Activated effector memory CD4-positive, alpha-beta T cell treated with Interleukin-2 at 50 U/mL for 16 hours (primary cell): ENCODE data around the gene SNAPC4.

Experiments used
- DNase-seq: peaks from one replicate; pipeline ENCODE4 v3.0.0-alpha.2; 2020

SNAPC4 gene

GRCh38 chr9:136386018-136386417, 14.0 kb downstream of the SNAPC4 start:
- DNase-seq: no peak

GRCh38 chr9:136385015-136385414, 15.0 kb downstream of the SNAPC4 start:
- DNase-seq: peak; percentile 27

GRCh38 chr9:136383436-136383835, 16.5 kb downstream of the SNAPC4 start:
- no peak for DNase-seq

GRCh38 chr9:136381966-136382513, 17.9 kb downstream of the SNAPC4 start:
- no peak for DNase-seq

- no peak for DNase-seq
These were observed 18.7 kb downstream of the SNAPC4 start for GRCh38 chr9:136381311-136381710.

GRCh38 chr9:136380381-136380780, 19.6 kb downstream of the SNAPC4 start:
- no peak for DNase-seq

- DNase-seq: no peak
These were observed 20.1 kb downstream of the SNAPC4 start for GRCh38 chr9:136379891-136380290.

GRCh38 chr9:136379401-136379800, 20.6 kb downstream of the SNAPC4 start:
- no peak for DNase-seq

GRCh38 chr9:136379003-136379287, 21.0 kb downstream of the SNAPC4 start:
- no peak for DNase-seq

- DNase-seq: no peak
These were observed 21.6 kb downstream of the SNAPC4 start for GRCh38 chr9:136378170-136379002.

- DNase-seq: no peak
These were observed 22.4 kb downstream of the SNAPC4 start for GRCh38 chr9:136377341-136378169.

GRCh38 chr9:136376457-136376856, 23.5 kb downstream of the SNAPC4 start:
- no peak for DNase-seq

GRCh38 chr9:136375096-136375495, 24.9 kb downstream of the SNAPC4 start:
- DNase-seq: no peak

- no peak for DNase-seq
These were observed 25.8 kb downstream of the SNAPC4 start for GRCh38 chr9:136374183-136374575.

- no peak for DNase-seq
These were observed 26.4 kb downstream of the SNAPC4 start, which contains the start of gene CARD9 for GRCh38 chr9:136373300-136374182. Gene CARD9, minus strand, starts transcription at chr9:136373669. Its CDS starts 1,591 bp downstream, at chr9:136372078.

- no peak for DNase-seq
These were observed 27.2 kb downstream of the SNAPC4 start for GRCh38 chr9:136372561-136373299.

GRCh38 chr9:136372006-136372405, 28.0 kb downstream of the SNAPC4 start:
- DNase-seq: no peak

- DNase-seq: no peak
These were observed 28.5 kb downstream of the SNAPC4 start for GRCh38 chr9:136371533-136371880.

GRCh38 chr9:136370687-136371532, 29.1 kb downstream of the SNAPC4 start:
- no peak for DNase-seq

GRCh38 chr9:136370037-136370436, 29.9 kb downstream of the SNAPC4 start:
- DNase-seq: no peak

GRCh38 chr9:136368190-136368589, 31.8 kb downstream of the SNAPC4 start:
- no peak for DNase-seq
